Measurements from ENCODE around the gene GRIK2. TPM values are rescaled to one million over a fixed set of nuclear protein-coding genes. Genes with fewer than 3 reads are reported as not detected.

The GRIK2 gene
- total and polyA plus RNA-seq, 2 donors (not counting 3 experiments of a cell fraction or from before 2014, with no cell fraction given) = not detected

DNA sequence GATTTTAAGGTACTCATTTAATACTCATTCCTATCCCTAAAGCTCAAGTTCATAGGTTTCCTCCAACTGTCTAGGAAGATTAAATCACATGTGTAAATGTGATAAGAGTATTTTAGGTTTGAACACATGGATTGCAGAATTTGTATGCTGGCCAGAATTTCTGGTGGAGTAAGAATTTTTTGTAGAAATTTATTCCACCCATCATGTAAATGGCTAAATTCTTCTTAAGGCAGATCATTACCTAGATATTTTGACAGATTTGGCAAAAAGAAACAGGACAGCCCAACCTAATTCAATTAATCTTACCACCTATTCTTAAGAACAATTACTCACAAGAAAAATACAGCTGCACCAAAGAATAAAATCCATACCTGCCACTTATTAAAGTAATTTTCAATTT is 261.6 kb downstream of the GRIK2 start:
- no peaks in the 10 kb centered on the region for H3K79me2 ChIP-seq (ENCODE audit: control insufficient read depth, insufficient read depth, low read length)
- dilution Hi-C loops (cut with MboI; ENCODE audit: extremely low pct_ligation_motif_present, low sequenced_read_pairs) = no loop called here
- H2AFZ ChIP-seq (ENCODE audit: low read depth, low read length) = no peak overlapping the region
- DNase-seq (ENCODE audit: low read depth, low spot score) = no peak
- TF ChIP-seq POLR2AphosphoS5 (IDR thresholded peaks at IDR 0.05; ENCODE audit: insufficient read depth, low read depth, low read length) (no peak), MYC (IDR thresholded peaks at IDR 0.05; ENCODE audit: low read depth, low read length) (no peak), GATA2 (IDR thresholded peaks at IDR 0.05; ENCODE audit: insufficient read depth, insufficient read length, low read depth, low read length) (no peak), POLR2A (IDR thresholded peaks at IDR 0.05; ENCODE audit: low read depth, low read length) (no peak), JUN (IDR thresholded peaks at IDR 0.05; ENCODE audit: borderline replicate concordance, insufficient read depth, insufficient read length, low read depth) (no peak), EZH2 (IDR thresholded peaks at IDR 0.05; ENCODE audit: borderline replicate concordance, low read depth, low read length, severe bottlenecking) (no peak), FOS (IDR thresholded peaks at IDR 0.05; ENCODE audit: borderline replicate concordance, insufficient read depth, low read length) (no peak)
- TF ChIP-seq, protein P1, sequence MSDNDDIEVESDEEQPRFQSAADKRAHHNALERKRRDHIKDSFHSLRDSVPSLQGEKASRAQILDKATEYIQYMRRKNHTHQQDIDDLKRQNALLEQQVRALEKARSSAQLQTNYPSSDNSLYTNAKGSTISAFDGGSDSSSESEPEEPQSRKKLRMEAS (IDR thresholded peaks at IDR 0.05; ENCODE audit: insufficient read depth, insufficient read length) = no peak
- TF ChIP-seq, protein P2, sequence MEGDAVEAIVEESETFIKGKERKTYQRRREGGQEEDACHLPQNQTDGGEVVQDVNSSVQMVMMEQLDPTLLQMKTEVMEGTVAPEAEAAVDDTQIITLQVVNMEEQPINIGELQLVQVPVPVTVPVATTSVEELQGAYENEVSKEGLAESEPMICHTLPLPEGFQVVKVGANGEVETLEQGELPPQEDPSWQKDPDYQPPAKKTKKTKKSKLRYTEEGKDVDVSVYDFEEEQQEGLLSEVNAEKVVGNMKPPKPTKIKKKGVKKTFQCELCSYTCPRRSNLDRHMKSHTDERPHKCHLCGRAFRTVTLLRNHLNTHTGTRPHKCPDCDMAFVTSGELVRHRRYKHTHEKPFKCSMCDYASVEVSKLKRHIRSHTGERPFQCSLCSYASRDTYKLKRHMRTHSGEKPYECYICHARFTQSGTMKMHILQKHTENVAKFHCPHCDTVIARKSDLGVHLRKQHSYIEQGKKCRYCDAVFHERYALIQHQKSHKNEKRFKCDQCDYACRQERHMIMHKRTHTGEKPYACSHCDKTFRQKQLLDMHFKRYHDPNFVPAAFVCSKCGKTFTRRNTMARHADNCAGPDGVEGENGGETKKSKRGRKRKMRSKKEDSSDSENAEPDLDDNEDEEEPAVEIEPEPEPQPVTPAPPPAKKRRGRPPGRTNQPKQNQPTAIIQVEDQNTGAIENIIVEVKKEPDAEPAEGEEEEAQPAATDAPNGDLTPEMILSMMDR (IDR thresholded peaks at IDR 0.05; ENCODE audit: extremely low read depth in 1 of 2, insufficient read depth in 1 of 2, low read depth in 1 of 2, low read length in 2 of 2) = no peak
- no peaks in the 10 kb centered on the region for H3K4me1 ChIP-seq (ENCODE audit: control insufficient read depth, extremely low read depth, insufficient read depth, low read length)
- H3K9me1 ChIP-seq (replicated peaks; ENCODE audit: control insufficient read depth, extremely low read depth, insufficient read depth, low read length) = no peaks in the 10 kb centered on the region
- H3K4me3 ChIP-seq (replicated peaks in 1 of 3; ENCODE audit: insufficient read depth in 1 of 3, low read depth in 1 of 3, low read length in 3 of 3) = no peak overlapping the region
- no peak overlapping the region for H3K27ac ChIP-seq (ENCODE audit: insufficient read depth, low read depth, low read length)
- no peak for FAIRE-seq
- no TSS peak for BruUV-seq (replicated peaks)
- no peak overlapping the region for H3K9ac ChIP-seq (replicated peaks; ENCODE audit: extremely low read depth, insufficient read depth, low read length)
- H3K27me3 ChIP-seq (ENCODE audit: control insufficient read depth in 2 of 2, insufficient read depth in 2 of 2, low read length in 2 of 2) = no peaks in the 10 kb centered on the region
- ChIA-PET POLR2A (no interaction called here), CTCF (no interaction called here)
- H3K36me3 ChIP-seq (ENCODE audit: control insufficient read depth in 2 of 2, extremely low read depth in 1 of 2, insufficient read depth in 2 of 2, low read length in 2 of 2) = no peaks in the 10 kb centered on the region
- no peak overlapping the region for H3K4me2 ChIP-seq (ENCODE audit: insufficient read depth, low read length)
- no peaks in the 10 kb centered on the region for H4K20me1 ChIP-seq (replicated peaks; ENCODE audit: control insufficient read depth, extremely low read depth, insufficient read depth, low read length)
- intact Hi-C loops (cut with micrococcal nuclease) = no loop called here
- H3K9me3 ChIP-seq (replicated peaks; ENCODE audit: control insufficient read depth, insufficient read depth, low read length) = no peaks in the 10 kb centered on the region

All from endothelial cell of umbilical vein (primary cell).